ENCODE measurements around the gene ANHX. TPM values are rescaled to one million over a fixed set of nuclear protein-coding genes. Genes with fewer than 3 reads are reported as not detected.

ANHX gene
- total and polyA plus RNA-seq, 2 of the 13 experiments (the other 11 are each of a cell fraction or from before 2014, with no cell fraction given), result not detected

- ChIA-PET CTCF (ENCODE audit: low intra/inter-chr PET ratio, low total read pairs) (no interaction called here), POLR2A (no interaction called here)
- Histone ChIP-seq H3K36me3 (replicated peaks in 1 of 2; ENCODE audit: control insufficient read depth in 1 of 2, insufficient read depth in 2 of 2, low read length in 2 of 2) (no peaks in the 10 kb centered on the region), H3K27me3 (ENCODE audit: control insufficient read depth in 1 of 2, insufficient read depth in 2 of 2, low read length in 2 of 2) (no peaks in the 10 kb centered on the region), H3K4me1 (ENCODE audit: insufficient read depth, low read length) (no peaks in the 10 kb centered on the region), H3K9me3 (ENCODE audit: low read length) (peaks cover 98% of the 10 kb centered on the region), H3K27ac (ENCODE audit: extremely low read length, insufficient read depth, low read length) (no peak overlapping the region), H3K4me2 (ENCODE audit: low read depth, low read length) (no peak overlapping the region), H3K9ac (ENCODE audit: insufficient read depth, low read depth, low read length) (no peak overlapping the region), H3K4me3 (replicated peaks in 1 of 3; ENCODE audit: insufficient read depth in 1 of 3, low read depth in 2 of 3, low read length in 3 of 3) (no peak overlapping the region), H4K20me1 (ENCODE audit: insufficient read depth, low read length) (no peaks in the 10 kb centered on the region), H3K79me2 (ENCODE audit: insufficient read depth, low read length) (no peaks in the 10 kb centered on the region), H2AFZ (ENCODE audit: low read length) (no peak overlapping the region)
- TF ChIP-seq KAT2B (IDR thresholded peaks at IDR 0.05; ENCODE audit: borderline replicate concordance, low read depth, low read length) (no peak), CCAR2 (optimal IDR thresholded peaks at IDR 0.05; ENCODE audit: low read depth, low read length) (no peak), ZBTB20 (CRISPR knock-in tag; IDR thresholded peaks at IDR 0.05; ENCODE audit: borderline replicate concordance, low read depth) (no peak), ZNF20 (CRISPR knock-in tag; IDR thresholded peaks at IDR 0.05) (no peak), ZNF24 (IDR thresholded peaks at IDR 0.05) (no peak), GTF3A (CRISPR knock-in tag; conservative IDR thresholded peaks at IDR 0.05) (no peak)
- no peak for FAIRE-seq
- BruUV-seq (replicated peaks), result no TSS peak
- in situ Hi-C loops (cut with HindIII; ENCODE audit: extremely low pct_ligation_motif_present, low pct_unique_long_range_greater_than_20kb), result no loop called here
- no CpG with 5 or more reads among the region's 3 CpGs for WGBS (ENCODE audit: low lambda C conversion rate)
- intact Hi-C loops (cut with micrococcal nuclease; ENCODE audit: unreplicated experiment), result no loop called here
- no peak for ATAC-seq
- no peak for DNase-seq (ENCODE audit: low spot score)
Measured at GRCh38 chr12:133217219-133217618, 18.5 kb downstream of the ANHX start.

DNA sequence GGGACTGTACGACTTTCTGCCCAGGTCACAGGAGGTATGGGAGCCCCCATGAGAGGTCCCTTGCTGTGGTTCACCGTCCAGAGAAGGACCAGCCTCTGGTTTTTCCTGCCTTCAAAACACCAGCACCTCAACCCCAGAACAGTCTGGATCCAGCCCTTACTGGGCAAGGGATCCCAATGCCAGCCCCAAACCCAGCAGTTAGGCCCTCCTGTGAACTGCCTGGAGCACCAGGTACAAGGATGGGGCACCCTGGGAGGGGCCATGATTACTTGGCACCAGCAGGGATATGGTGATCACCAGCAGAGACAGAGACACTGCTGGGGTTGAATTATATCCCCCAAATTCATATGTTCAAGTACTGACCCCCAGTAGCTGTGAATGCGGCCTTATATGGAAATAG, 20.0 kb downstream of the ANHX start:
- ATAC-seq (no peak), FAIRE-seq (no peak), DNase-seq (ENCODE audit: low spot score) (no peak)
- no peak overlapping the region for H3K9ac ChIP-seq (ENCODE audit: insufficient read depth, low read depth, low read length)
- no peaks in the 10 kb centered on the region for H3K27me3 ChIP-seq (ENCODE audit: control insufficient read depth in 1 of 2, insufficient read depth in 2 of 2, low read length in 2 of 2)
- H4K20me1 ChIP-seq (ENCODE audit: insufficient read depth, low read length), result no peaks in the 10 kb centered on the region
- 0% methylated on average over 1 of the region's 3 CpGs for WGBS (ENCODE audit: low lambda C conversion rate)
- H3K4me1 ChIP-seq (ENCODE audit: insufficient read depth, low read length), result no peaks in the 10 kb centered on the region
- H3K9me3 ChIP-seq (ENCODE audit: low read length), result peaks cover 98% of the 10 kb centered on the region
- in situ Hi-C loops (cut with HindIII; ENCODE audit: extremely low pct_ligation_motif_present, low pct_unique_long_range_greater_than_20kb) (no loop called here), intact Hi-C loops (cut with micrococcal nuclease; ENCODE audit: unreplicated experiment) (no loop called here)
- H3K36me3 ChIP-seq (replicated peaks in 1 of 2; ENCODE audit: control insufficient read depth in 1 of 2, insufficient read depth in 2 of 2, low read length in 2 of 2), result no peaks in the 10 kb centered on the region
- no peaks in the 10 kb centered on the region for H3K79me2 ChIP-seq (ENCODE audit: insufficient read depth, low read length)
- ChIA-PET CTCF (ENCODE audit: low intra/inter-chr PET ratio, low total read pairs) (no interaction called here), POLR2A (no interaction called here)
- H2AFZ ChIP-seq (ENCODE audit: low read length), result no peak overlapping the region
- H3K4me2 ChIP-seq (ENCODE audit: low read depth, low read length), result no peak overlapping the region
- BruUV-seq (replicated peaks), result no TSS peak
- H3K4me3 ChIP-seq (replicated peaks in 1 of 3; ENCODE audit: insufficient read depth in 1 of 3, low read depth in 2 of 3, low read length in 3 of 3), result no peak overlapping the region
- no peak overlapping the region for H3K27ac ChIP-seq (ENCODE audit: extremely low read length, insufficient read depth, low read length)
- TF ChIP-seq NR1H2 (CRISPR knock-in tag; IDR thresholded peaks at IDR 0.05; ENCODE audit: borderline replicate concordance, low read depth) (no peak), ZNF557 (CRISPR knock-in tag; IDR thresholded peaks at IDR 0.05) (no peak), RBM22 (optimal IDR thresholded peaks at IDR 0.05; ENCODE audit: low read length) (no peak), ZNF337 (CRISPR knock-in tag; IDR thresholded peaks at IDR 0.05; ENCODE audit: borderline replicate concordance, low read depth) (no peak), CREB3 (CRISPR knock-in tag; IDR thresholded peaks at IDR 0.05) (no peak), ZKSCAN1 (IDR thresholded peaks at IDR 0.05; ENCODE audit: low read length) (no peak), ZNF574 (CRISPR knock-in tag; IDR thresholded peaks at IDR 0.05) (no peak), XBP1 (CRISPR knock-in tag; IDR thresholded peaks at IDR 0.05) (no peak), XRCC5 (optimal IDR thresholded peaks at IDR 0.05; ENCODE audit: low read length) (no peak), ZNF564 (CRISPR knock-in tag; IDR thresholded peaks at IDR 0.05) (no peak), NONO (IDR thresholded peaks at IDR 0.05) (no peak), NONO (CRISPR knock-in tag; conservative IDR thresholded peaks at IDR 0.05) (no peak), ZNF652 (CRISPR knock-in tag; IDR thresholded peaks at IDR 0.05; ENCODE audit: borderline replicate concordance, low read depth) (no peak)
